ENCODE results near the gene SF3B6.

DNA sequence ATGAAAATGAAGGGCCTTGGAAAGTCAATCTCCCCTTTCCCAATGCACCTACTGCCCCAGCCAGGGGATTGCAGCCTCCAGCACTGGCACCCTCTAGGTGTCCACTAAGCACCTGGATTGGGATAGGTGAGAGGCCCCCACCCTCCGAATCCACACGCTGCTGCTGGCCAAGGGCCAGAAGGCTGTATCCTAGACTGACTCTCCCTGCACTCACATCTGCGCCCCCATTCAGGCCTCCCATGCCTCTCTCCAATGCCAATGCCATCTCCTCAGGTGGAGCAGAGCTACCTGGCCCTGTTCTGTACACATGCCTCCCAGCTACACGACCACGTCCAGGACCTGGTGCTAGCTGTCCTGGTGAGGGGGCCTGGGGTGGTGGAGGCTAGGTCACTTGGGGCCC lies 56.4 kb downstream of the SF3B6 start:
- TF ChIP-seq, protein P1, sequence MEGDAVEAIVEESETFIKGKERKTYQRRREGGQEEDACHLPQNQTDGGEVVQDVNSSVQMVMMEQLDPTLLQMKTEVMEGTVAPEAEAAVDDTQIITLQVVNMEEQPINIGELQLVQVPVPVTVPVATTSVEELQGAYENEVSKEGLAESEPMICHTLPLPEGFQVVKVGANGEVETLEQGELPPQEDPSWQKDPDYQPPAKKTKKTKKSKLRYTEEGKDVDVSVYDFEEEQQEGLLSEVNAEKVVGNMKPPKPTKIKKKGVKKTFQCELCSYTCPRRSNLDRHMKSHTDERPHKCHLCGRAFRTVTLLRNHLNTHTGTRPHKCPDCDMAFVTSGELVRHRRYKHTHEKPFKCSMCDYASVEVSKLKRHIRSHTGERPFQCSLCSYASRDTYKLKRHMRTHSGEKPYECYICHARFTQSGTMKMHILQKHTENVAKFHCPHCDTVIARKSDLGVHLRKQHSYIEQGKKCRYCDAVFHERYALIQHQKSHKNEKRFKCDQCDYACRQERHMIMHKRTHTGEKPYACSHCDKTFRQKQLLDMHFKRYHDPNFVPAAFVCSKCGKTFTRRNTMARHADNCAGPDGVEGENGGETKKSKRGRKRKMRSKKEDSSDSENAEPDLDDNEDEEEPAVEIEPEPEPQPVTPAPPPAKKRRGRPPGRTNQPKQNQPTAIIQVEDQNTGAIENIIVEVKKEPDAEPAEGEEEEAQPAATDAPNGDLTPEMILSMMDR (IDR thresholded peaks at IDR 0.05; ENCODE audit: low read length): no peak
- TF ChIP-seq EZH2phosphoT487 (IDR thresholded peaks at IDR 0.05; ENCODE audit: low read length): no peak

All from MM.1S (cell line).